ENCODE data around the gene CD82. TPM values are rescaled to one million over a fixed set of nuclear protein-coding genes. Genes with fewer than 3 reads are reported as not detected.
"Not testable (repeated sequence)": the region's sequence is repeated elsewhere in the genome, so short reads cannot be mapped to it uniquely, and the experiment has no call there.

CD82 gene
- total and polyA plus RNA-seq, 8 donors: 26.5 to 64.6 (median 32.5) TPM

- whole genome bisulfite sequencing, 2 donors: 86 to 95% methylated on average over 4 of the region's 4 CpGs
- intact Hi-C loops (cut with DNase I): no loop called here
- Histone ChIP-seq H3K9me3 (no peaks in the 10 kb centered on the region), H3K36me3 (no peaks in the 10 kb centered on the region), H3K4me1 (no peaks in the 10 kb centered on the region), H3K27ac (no peak overlapping the region), H3K27me3 (no peaks in the 10 kb centered on the region), H3K4me3 (no peak overlapping the region)
- DNase-seq (no peak), FAIRE-seq (no peak), ATAC-seq (no peak)
- TF ChIP-seq CTCF (IDR thresholded peaks at IDR 0.05): no peak
Measured at GRCh38 chr11:44548032-44548695, 17.3 kb upstream of the CD82 start.

- H3K27me3 ChIP-seq; H3K9me3 ChIP-seq; ATAC-seq; H3K4me3 ChIP-seq; FAIRE-seq; H3K36me3 ChIP-seq; DNase-seq; H3K27ac ChIP-seq; intact Hi-C loops (cut with DNase I); H3K4me1 ChIP-seq: not testable (repeated sequence)
- 64 to 67% methylated on average over 5 of the region's 5 CpGs for WGBS, 2 donors
Measured at GRCh38 chr11:44548961-44549749, 16.3 kb upstream of the CD82 start.

GRCh38 chr11:44550123-44550522 is 15.3 kb upstream of the CD82 start:
- TF ChIP-seq CTCF (IDR thresholded peaks at IDR 0.05): no peak
- Histone ChIP-seq H3K27ac (no peak overlapping the region), H3K36me3 (no peaks in the 10 kb centered on the region), H3K4me1 (no peaks in the 10 kb centered on the region), H3K27me3 (no peaks in the 10 kb centered on the region), H3K4me3 (no peak overlapping the region), H3K9me3 (no peaks in the 10 kb centered on the region)
- DNase-seq: no peak
- no peak for ATAC-seq
- FAIRE-seq: no peak
- WGBS, 2 donors: 41 to 45% methylated on average over 8 of the region's 8 CpGs
- intact Hi-C loops (cut with DNase I): loop anchor here in 2 of 3 donors (10.0 kb wide), 2 partner anchors 65 to 365 kb away; no protein-coding TSS in a partner anchor

- Histone ChIP-seq H3K4me3 (no peak overlapping the region), H3K36me3 (no peaks in the 10 kb centered on the region), H3K27ac (no peak overlapping the region), H3K9me3 (no peaks in the 10 kb centered on the region), H3K4me1 (no peaks in the 10 kb centered on the region), H3K27me3 (no peaks in the 10 kb centered on the region)
- ATAC-seq (no peak), DNase-seq (no peak), FAIRE-seq (no peak)
- WGBS, 2 donors: 84 to 95% methylated on average over 4 of the region's 4 CpGs
- intact Hi-C loops (cut with DNase I): loop anchor here in 2 of 3 donors (10.0 kb wide), 2 partner anchors 63 to 363 kb away; no protein-coding TSS in a partner anchor
- TF ChIP-seq CTCF (IDR thresholded peaks at IDR 0.05): no peak
Measured at GRCh38 chr11:44551456-44552139, 13.9 kb upstream of the CD82 start.

- Histone ChIP-seq H3K9me3 (no peaks in the 10 kb centered on the region), H3K36me3 (no peaks in the 10 kb centered on the region), H3K27me3 (no peaks in the 10 kb centered on the region), H3K27ac (no peak overlapping the region), H3K4me3 (no peak overlapping the region), H3K4me1 (peaks cover 0 to 3% (median 0%) of the 10 kb centered on the region in 3 donors)
- DNase-seq: no peak
- TF ChIP-seq CTCF (IDR thresholded peaks at IDR 0.05): no peak
- 70 to 84% methylated on average over 5 of the region's 5 CpGs for WGBS, 2 donors
- intact Hi-C loops (cut with DNase I): loop anchor here (5.0 to 10.0 kb wide), 4 partner anchors 60 to 360 kb away; no protein-coding TSS in a partner anchor
- no peak for ATAC-seq
- FAIRE-seq: no peak
Measured at GRCh38 chr11:44555031-44555800, 10.2 kb upstream of the CD82 start.
